Endodermal cell (in vitro differentiated cells): ENCODE data around the gene ZPLD1. TPM values are rescaled to one million over a fixed set of nuclear protein-coding genes. Genes with fewer than 3 reads are reported as not detected.

Experiments used
- DNase-seq: peaks from one replicate; pipeline ENCODE4 v3.0.0-alpha.2; 2017
- H3K27ac ChIP-seq: 2 replicates; pipeline ENCODE4 v1.5.1; 2013; ENCODE audit warnings: mild to moderate bottlenecking, low read depth, low read length, moderate library complexity
- H3K27me3 ChIP-seq: 2 replicates; pipeline ENCODE4 v1.6.1; 2013; ENCODE audit warnings: mild to moderate bottlenecking, low read length, moderate library complexity; ENCODE audit not compliant: insufficient read depth, control insufficient read depth, poor library complexity, severe bottlenecking
- H3K36me3 ChIP-seq: 2 replicates; pipeline ENCODE4 v1.7.0; 2013; ENCODE audit warnings: mild to moderate bottlenecking, low read length, moderate library complexity; ENCODE audit not compliant: control insufficient read depth, insufficient read depth
- H3K4me1 ChIP-seq: one replicate; pipeline ENCODE4 v1.7.0; 2013; ENCODE audit warnings: low read length; ENCODE audit not compliant: control insufficient read depth, insufficient read depth
- H3K4me3 ChIP-seq: 2 replicates; pipeline ENCODE4 v1.5.1; 2013; ENCODE audit warnings: mild to moderate bottlenecking, low read length, moderate library complexity
- H3K9ac ChIP-seq: 2 replicates; pipeline ENCODE4 v1.6.1; 2013; ENCODE audit warnings: mild to moderate bottlenecking, low read length, moderate library complexity; ENCODE audit not compliant: poor library complexity, severe bottlenecking; ENCODE audit errors: extremely low read depth
- H3K9me3 ChIP-seq: 2 replicates; pipeline ENCODE4 v1.6.1; 2013; ENCODE audit warnings: mild to moderate bottlenecking, low read length, moderate library complexity; ENCODE audit not compliant: control insufficient read depth
- H3K27ac Mint-ChIP-seq: 2 replicates; pipeline ENCODE4 v1.8.0; 2020; ENCODE audit warnings: mixed read lengths
- H3K27me3 Mint-ChIP-seq: 2 replicates; pipeline ENCODE4 v1.8.0; 2021; ENCODE audit warnings: mild to moderate bottlenecking, mixed read lengths; ENCODE audit not compliant: insufficient read depth
- H3K36me3 Mint-ChIP-seq: 2 replicates; pipeline ENCODE4 v1.8.0; 2020; ENCODE audit warnings: low read depth, mixed read lengths
- H3K4me1 Mint-ChIP-seq: 2 replicates; pipeline ENCODE4 v1.8.0; 2020; ENCODE audit warnings: mixed read lengths
- H3K4me3 Mint-ChIP-seq: 2 replicates; pipeline ENCODE4 v1.8.0; 2020; ENCODE audit warnings: mild to moderate bottlenecking, moderate library complexity, mixed read lengths
- H3K9me3 Mint-ChIP-seq: 2 replicates; pipeline ENCODE4 v1.8.0; 2020; ENCODE audit warnings: mild to moderate bottlenecking, mixed read lengths
- WGBS, 2 experiments: methylation state at CpG; one replicate each; pipeline versions ENCODE4 v1.1.5 to v1.1.7; 2013; ENCODE audit warnings: missing lambda C conversion rate in 2 of 2, mixed read lengths in 1 of 2; ENCODE audit not compliant: insufficient coverage in 1 of 2, insufficient read length in 1 of 2; 5-methylcytosine and 5-hydroxymethylcytosine counted together
- long read RNA-seq, 4 experiments: library from polyadenylated mRNA in 2 of 4; library from RNA in 1 of 4; library from capped mRNA in 1 of 4; stranded (forward) in 3 of 4; unstranded in 1 of 4; transcript quantifications; one replicate each; pipeline ENCODE4 v2.0.0, GENCODE V29; 2020 to 2021; ENCODE audit warnings: inconsistent platforms in 1 of 4
- polyA plus RNA-seq, 2 experiments: library from polyadenylated mRNA; stranded (reverse); fragments of 50-300 nt; gene quantifications; one replicate each; pipeline ENCODE4 v1.2.3, GENCODE V29; 2013
- total RNA-seq, 2 donors: library from RNA; stranded (reverse); fragmentation: NEBNext Ultra II Directional in 1 of 2; extraction: Animal tissue kit (Norgen Biotek cat#: 25700) in 1 of 2; gene quantifications; 2 replicates in 1 of 2; 3 replicates in 1 of 2; pipeline ENCODE4 v1.2.1, GENCODE V29; 2021
- TF ChIP-seq, protein P1 (sequence below): fragments of 200-600 bp; sonication (generic); conservative IDR thresholded peaks from 2 replicates; pipeline ENCODE4 v1.5.0; 2021; ENCODE audit warnings: antibody characterized with exemption, mild to moderate bottlenecking

The ZPLD1 gene
- under 1 TPM in 1 of 2 donors, not detected in 1; 0.18 TPM for total RNA-seq
- 0.07 TPM for polyA plus RNA-seq (2013, experiment 1 of 2)
- polyA plus RNA-seq (2013, experiment 2 of 2), result 0.08 TPM
- long read RNA-seq, experiment 1, result 0 reads
- long read RNA-seq, experiment 2, result 0 reads
- long read RNA-seq, experiment 3, partial matches to known transcripts, result 0 of 1 reads
- long read RNA-seq, experiment 3, other reads (novel, unspliced or antisense), result 1 of 1 reads
- long read RNA-seq, experiment 4, result 0 reads

DNA sequence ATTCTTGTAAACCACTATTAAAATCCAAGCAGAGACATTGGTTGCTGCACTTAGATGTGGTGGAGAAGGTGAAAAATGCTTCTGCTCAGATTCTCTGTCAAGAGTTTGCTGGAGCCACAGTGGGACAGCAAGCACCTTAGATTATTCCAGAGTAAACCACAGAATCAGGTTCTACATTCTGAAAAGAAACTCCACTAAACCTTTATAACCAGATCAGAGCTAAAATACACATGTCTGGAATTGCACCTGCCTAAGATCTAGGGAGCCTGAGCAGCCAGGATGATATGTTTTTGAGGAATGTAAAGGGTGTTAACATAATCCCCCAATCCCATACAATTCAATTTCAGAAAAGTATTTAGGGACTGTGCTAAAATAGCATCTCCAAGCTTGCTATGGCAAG lies at the start of gene ZPLD1:
ZPLD1 (plus strand) TSS at position 301 of the 400 bp plus-strand sequence. CDS start 3,473 bp downstream, outside the sequence.
- no peak within 1 kb of the TSS for H3K9ac ChIP-seq
- H3K27me3 ChIP-seq, result peaks cover 11% of the 10 kb centered on the region
- no peak within 1 kb of the TSS for H3K4me3 Mint-ChIP-seq
- H3K27ac ChIP-seq, result no peak within 1 kb of the TSS
- H3K27ac Mint-ChIP-seq, result no peak within 1 kb of the TSS
- DNase-seq, result no peak
- no peaks in the 10 kb centered on the region for H3K36me3 ChIP-seq
- no peaks in the 10 kb centered on the region for H3K4me1 ChIP-seq
- H3K36me3 Mint-ChIP-seq, result no peaks in the 10 kb centered on the region
- peaks cover 22% of the 10 kb centered on the region for H3K27me3 Mint-ChIP-seq
- TF ChIP-seq, protein P1, sequence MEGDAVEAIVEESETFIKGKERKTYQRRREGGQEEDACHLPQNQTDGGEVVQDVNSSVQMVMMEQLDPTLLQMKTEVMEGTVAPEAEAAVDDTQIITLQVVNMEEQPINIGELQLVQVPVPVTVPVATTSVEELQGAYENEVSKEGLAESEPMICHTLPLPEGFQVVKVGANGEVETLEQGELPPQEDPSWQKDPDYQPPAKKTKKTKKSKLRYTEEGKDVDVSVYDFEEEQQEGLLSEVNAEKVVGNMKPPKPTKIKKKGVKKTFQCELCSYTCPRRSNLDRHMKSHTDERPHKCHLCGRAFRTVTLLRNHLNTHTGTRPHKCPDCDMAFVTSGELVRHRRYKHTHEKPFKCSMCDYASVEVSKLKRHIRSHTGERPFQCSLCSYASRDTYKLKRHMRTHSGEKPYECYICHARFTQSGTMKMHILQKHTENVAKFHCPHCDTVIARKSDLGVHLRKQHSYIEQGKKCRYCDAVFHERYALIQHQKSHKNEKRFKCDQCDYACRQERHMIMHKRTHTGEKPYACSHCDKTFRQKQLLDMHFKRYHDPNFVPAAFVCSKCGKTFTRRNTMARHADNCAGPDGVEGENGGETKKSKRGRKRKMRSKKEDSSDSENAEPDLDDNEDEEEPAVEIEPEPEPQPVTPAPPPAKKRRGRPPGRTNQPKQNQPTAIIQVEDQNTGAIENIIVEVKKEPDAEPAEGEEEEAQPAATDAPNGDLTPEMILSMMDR, result no peak
- H3K4me1 Mint-ChIP-seq, result no peaks in the 10 kb centered on the region
- no peak within 1 kb of the TSS for H3K4me3 ChIP-seq
- no peaks in the 10 kb centered on the region for H3K9me3 ChIP-seq
- no peaks in the 10 kb centered on the region for H3K9me3 Mint-ChIP-seq

GRCh38 chr3:102390171-102390864 lies 44.5 kb upstream of the ZPLD1 start:
- Histone ChIP-seq H3K27me3 (no peaks in the 10 kb centered on the region), H3K4me1 (no peaks in the 10 kb centered on the region), H3K4me3 (no peak overlapping the region), H3K27ac (no peak overlapping the region), H3K9ac (no peak overlapping the region), H3K36me3 (no peaks in the 10 kb centered on the region), H3K9me3 (peaks cover 1% of the 10 kb centered on the region)
- peaks cover 2% of the 10 kb centered on the region for H3K9me3 Mint-ChIP-seq
- 90 to 91% methylated on average over 5 to 7 of the region's 7 CpGs for WGBS, 2 experiments
- no peak for DNase-seq
- no peaks in the 10 kb centered on the region for H3K27me3 Mint-ChIP-seq
- TF ChIP-seq, protein P1, result no peak
- H3K27ac Mint-ChIP-seq, result no peak overlapping the region
- no peak overlapping the region for H3K4me3 Mint-ChIP-seq
- no peaks in the 10 kb centered on the region for H3K36me3 Mint-ChIP-seq
- H3K4me1 Mint-ChIP-seq, result no peaks in the 10 kb centered on the region

DNA sequence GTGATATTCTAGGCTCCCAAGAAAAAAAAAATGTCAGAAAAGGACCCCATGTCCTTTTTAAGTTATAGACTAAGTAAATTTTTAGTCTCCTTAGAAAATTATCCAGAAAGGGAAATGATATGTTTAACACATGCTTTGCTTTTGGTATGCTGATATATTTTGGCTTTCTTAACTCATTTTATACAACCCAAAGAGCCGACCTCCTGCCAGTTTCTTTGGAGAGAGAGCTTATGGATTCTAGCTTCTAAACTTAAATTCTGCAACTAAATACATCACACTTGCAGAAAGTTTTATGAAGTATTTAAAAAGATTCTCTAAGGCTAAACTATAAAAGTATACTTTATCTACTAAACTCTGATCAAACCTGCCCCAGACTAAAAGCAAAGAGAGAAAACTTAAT lies 43.9 kb upstream of the ZPLD1 start:
- no peaks in the 10 kb centered on the region for H3K4me1 ChIP-seq
- H3K27ac ChIP-seq, result no peak overlapping the region
- Mint-ChIP-seq H3K27me3 (no peaks in the 10 kb centered on the region), H3K4me1 (no peaks in the 10 kb centered on the region), H3K9me3 (peaks cover 3% of the 10 kb centered on the region), H3K36me3 (no peaks in the 10 kb centered on the region), H3K4me3 (no peak overlapping the region), H3K27ac (no peak overlapping the region)
- no peaks in the 10 kb centered on the region for H3K27me3 ChIP-seq
- H3K4me3 ChIP-seq, result no peak overlapping the region
- H3K9ac ChIP-seq, result no peak overlapping the region
- no CpG with 5 or more reads among the region's 1 CpG for WGBS, 2 experiments
- no peaks in the 10 kb centered on the region for H3K36me3 ChIP-seq
- TF ChIP-seq, protein P1, result no peak
- peaks cover 4% of the 10 kb centered on the region for H3K9me3 ChIP-seq
- DNase-seq, result no peak
